ENCODE measurements around the gene MSMO1. TPM values are rescaled to one million over a fixed set of nuclear protein-coding genes. Genes with fewer than 3 reads are reported as not detected.
A peak's percentile ranks its signal among the peaks of the same experiment; 100 is the strongest.

MSMO1 gene
- total RNA-seq, 1 experiment from 2014 or later, result 80.4 TPM

DNA sequence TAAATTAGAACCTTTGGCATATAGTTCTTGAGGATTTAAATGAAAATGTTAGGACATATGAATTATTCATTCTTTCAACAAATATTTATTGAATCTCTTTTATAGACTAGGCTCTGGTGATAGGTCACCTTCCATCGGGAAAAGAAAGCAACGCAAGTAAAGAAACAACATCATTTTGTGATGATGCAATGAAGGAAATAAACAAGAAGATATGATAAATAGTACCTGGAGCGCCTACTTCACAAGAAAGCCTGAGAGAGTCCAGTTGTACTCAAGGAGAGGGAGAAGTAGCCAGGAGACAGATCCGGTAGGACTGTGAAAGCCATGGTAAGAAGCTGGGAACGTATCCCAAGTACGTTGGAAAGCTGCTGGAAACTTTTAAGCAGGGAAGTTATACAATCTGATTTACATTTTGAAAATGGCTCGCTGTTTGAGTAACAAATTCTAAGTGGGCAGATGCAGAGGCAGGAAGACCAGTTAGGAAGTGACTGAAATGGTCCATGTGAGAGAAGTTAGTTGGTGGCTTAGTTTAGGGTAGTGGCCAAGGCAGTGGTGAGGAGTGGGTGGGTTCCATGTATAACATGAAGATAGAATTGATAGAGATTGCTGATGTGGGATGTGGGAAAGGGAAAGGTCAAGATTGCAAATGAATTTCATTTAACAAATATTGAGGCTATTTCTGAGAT lies 33.7 kb downstream of the MSMO1 start:
- Mint-ChIP-seq H3K36me3 (ENCODE audit: insufficient read depth, unreplicated experiment) (no peaks in the 10 kb centered on the region), H3K9me3 (ENCODE audit: unreplicated experiment) (no peaks in the 10 kb centered on the region), H3K4me1 (ENCODE audit: insufficient read depth, unreplicated experiment) (peaks cover 29% of the 10 kb centered on the region), H3K27ac (ENCODE audit: low read depth, unreplicated experiment) (no peak overlapping the region), H3K27me3 (ENCODE audit: insufficient read depth, unreplicated experiment) (no peaks in the 10 kb centered on the region), H3K4me3 (ENCODE audit: unreplicated experiment) (no peak overlapping the region)
- CTCF ChIA-PET, result interaction anchor here (0.7 kb wide), 1 partner anchor 31 kb away, joined by 3 read pairs; no protein-coding TSS in a partner anchor
- POLR2A ChIA-PET, result interaction anchor here (3.0 kb wide), 1 partner anchor 34 kb away, joined by 13 read pairs; the partner anchor contains the start of gene MSMO1
- TF ChIP-seq, protein P1, sequence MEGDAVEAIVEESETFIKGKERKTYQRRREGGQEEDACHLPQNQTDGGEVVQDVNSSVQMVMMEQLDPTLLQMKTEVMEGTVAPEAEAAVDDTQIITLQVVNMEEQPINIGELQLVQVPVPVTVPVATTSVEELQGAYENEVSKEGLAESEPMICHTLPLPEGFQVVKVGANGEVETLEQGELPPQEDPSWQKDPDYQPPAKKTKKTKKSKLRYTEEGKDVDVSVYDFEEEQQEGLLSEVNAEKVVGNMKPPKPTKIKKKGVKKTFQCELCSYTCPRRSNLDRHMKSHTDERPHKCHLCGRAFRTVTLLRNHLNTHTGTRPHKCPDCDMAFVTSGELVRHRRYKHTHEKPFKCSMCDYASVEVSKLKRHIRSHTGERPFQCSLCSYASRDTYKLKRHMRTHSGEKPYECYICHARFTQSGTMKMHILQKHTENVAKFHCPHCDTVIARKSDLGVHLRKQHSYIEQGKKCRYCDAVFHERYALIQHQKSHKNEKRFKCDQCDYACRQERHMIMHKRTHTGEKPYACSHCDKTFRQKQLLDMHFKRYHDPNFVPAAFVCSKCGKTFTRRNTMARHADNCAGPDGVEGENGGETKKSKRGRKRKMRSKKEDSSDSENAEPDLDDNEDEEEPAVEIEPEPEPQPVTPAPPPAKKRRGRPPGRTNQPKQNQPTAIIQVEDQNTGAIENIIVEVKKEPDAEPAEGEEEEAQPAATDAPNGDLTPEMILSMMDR (IDR thresholded peaks at IDR 0.05; ENCODE audit: unreplicated experiment), result no peak
- BruUV-seq (replicated peaks), result no TSS peak
- no peak for DNase-seq (ENCODE audit: unreplicated experiment)
- intact Hi-C loops (cut with micrococcal nuclease), result no loop called here

DNA sequence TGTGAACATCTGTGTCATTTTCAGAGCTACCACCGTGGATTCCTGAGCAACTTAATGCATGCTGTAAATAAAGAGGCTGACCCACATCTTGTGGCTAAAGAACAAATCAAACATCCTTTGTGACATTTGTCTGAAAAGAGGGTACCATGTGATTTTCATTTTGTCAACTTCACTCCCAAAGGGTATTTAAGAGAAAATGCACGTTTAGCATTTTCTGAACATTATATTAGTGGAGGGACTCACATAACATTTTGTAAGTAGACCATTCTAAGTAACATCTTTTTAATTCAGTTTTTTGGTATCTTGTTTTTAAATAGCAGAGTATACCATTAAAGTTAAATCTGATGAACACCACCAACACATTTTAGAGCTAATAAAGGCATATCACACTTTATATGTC lies 34.3 kb downstream of the MSMO1 start:
- no peaks in the 10 kb centered on the region for H3K9me3 Mint-ChIP-seq (ENCODE audit: unreplicated experiment)
- no TSS peak for BruUV-seq (replicated peaks)
- ChIA-PET POLR2A (interaction anchor here (0.9 to 3.0 kb wide), 2 partner anchors 34 to 157 kb away, joined by 3 to 13 read pairs; partner anchors contain the start of gene MSMO1), CTCF (interaction anchor here (0.7 kb wide), 1 partner anchor 31 kb away, joined by 3 read pairs; no protein-coding TSS in a partner anchor)
- no peak overlapping the region for H3K27ac Mint-ChIP-seq (ENCODE audit: low read depth, unreplicated experiment)
- no peak overlapping the region for H3K4me3 Mint-ChIP-seq (ENCODE audit: unreplicated experiment)
- intact Hi-C loops (cut with micrococcal nuclease), result no loop called here
- H3K36me3 Mint-ChIP-seq (ENCODE audit: insufficient read depth, unreplicated experiment), result no peaks in the 10 kb centered on the region
- no peaks in the 10 kb centered on the region for H3K27me3 Mint-ChIP-seq (ENCODE audit: insufficient read depth, unreplicated experiment)
- no peak for DNase-seq (ENCODE audit: unreplicated experiment)
- H3K4me1 Mint-ChIP-seq (ENCODE audit: insufficient read depth, unreplicated experiment), result peaks cover 29% of the 10 kb centered on the region
- TF ChIP-seq, protein P1 (IDR thresholded peaks at IDR 0.05; ENCODE audit: unreplicated experiment), result no peak

DNA sequence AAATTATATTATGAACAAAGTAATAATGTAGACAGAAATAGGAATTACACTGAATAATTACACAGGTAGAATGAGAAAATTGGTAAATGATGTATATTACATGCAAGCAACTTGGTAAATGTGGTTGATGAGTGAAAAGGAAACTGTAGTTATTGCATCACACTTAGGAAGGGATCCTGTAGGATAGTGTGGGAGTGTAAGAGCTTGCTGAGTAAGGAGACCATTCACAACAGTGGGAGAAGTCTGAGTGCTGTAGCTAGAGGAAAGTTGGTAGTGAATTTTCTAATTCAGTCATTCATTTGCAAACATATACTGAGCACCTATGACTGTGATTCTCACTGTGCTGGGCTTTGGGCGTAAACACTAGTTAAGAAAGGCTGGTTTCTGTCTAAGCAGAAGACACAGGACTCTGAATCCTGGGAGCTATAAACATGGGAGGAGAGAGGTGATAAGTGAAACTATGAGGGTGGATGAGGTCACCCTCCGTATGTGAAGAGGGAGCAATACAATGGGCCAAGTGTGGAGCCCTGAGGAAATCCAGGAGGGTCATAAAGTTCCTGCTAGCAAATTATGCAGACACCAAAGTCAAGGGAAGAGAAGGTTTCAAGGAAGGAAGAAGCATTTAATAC lies 37.1 kb downstream of the MSMO1 start:
- no peaks in the 10 kb centered on the region for H3K9me3 Mint-ChIP-seq (ENCODE audit: unreplicated experiment)
- peak; percentile 77 for DNase-seq (ENCODE audit: unreplicated experiment)
- H3K36me3 Mint-ChIP-seq (ENCODE audit: insufficient read depth, unreplicated experiment), result no peaks in the 10 kb centered on the region
- ChIA-PET POLR2A (interaction anchor here (0.5 to 1.5 kb wide), 3 partner anchors 9 to 113 kb away, joined by 3 read pairs; no protein-coding TSS in a partner anchor), CTCF (interaction anchor here (2.7 kb wide), 1 partner anchor 9 kb away, joined by 14 read pairs; no protein-coding TSS in a partner anchor)
- H3K4me3 Mint-ChIP-seq (ENCODE audit: unreplicated experiment), result no peak overlapping the region
- H3K27ac Mint-ChIP-seq (ENCODE audit: low read depth, unreplicated experiment), result no peak overlapping the region
- H3K27me3 Mint-ChIP-seq (ENCODE audit: insufficient read depth, unreplicated experiment), result no peaks in the 10 kb centered on the region
- TF ChIP-seq, protein P1 (IDR thresholded peaks at IDR 0.05; ENCODE audit: unreplicated experiment), result no peak
- no TSS peak for BruUV-seq (replicated peaks)
- H3K4me1 Mint-ChIP-seq (ENCODE audit: insufficient read depth, unreplicated experiment), result peaks cover 33% of the 10 kb centered on the region
- intact Hi-C loops (cut with micrococcal nuclease), result no loop called here

DNA sequence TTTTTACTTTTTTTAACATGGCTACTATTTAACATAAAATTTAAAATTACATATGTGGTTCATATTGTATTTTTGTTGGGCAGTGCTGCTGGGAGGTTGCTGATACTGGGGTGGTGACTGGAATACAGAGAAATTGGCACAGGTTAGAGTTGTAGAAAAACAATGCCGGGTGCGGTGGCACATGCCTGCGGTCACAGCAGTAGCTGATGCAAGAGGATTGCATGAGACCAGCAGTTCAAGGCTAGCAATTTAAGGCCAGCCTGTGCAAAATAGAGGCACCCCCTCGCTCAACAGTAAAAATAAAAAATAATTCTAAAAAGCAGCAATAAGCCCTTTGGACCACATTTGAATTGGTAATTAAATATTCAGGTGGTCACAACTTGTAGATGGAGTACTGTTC lies 39.6 kb downstream of the MSMO1 start:
- BruUV-seq (replicated peaks), result no TSS peak
- TF ChIP-seq, protein P1 (IDR thresholded peaks at IDR 0.05; ENCODE audit: unreplicated experiment), result no peak
- intact Hi-C loops (cut with micrococcal nuclease), result no loop called here
- Mint-ChIP-seq H3K4me3 (ENCODE audit: unreplicated experiment) (no peak overlapping the region), H3K27me3 (ENCODE audit: insufficient read depth, unreplicated experiment) (no peaks in the 10 kb centered on the region), H3K9me3 (ENCODE audit: unreplicated experiment) (no peaks in the 10 kb centered on the region), H3K27ac (ENCODE audit: low read depth, unreplicated experiment) (no peak overlapping the region), H3K36me3 (ENCODE audit: insufficient read depth, unreplicated experiment) (no peaks in the 10 kb centered on the region), H3K4me1 (ENCODE audit: insufficient read depth, unreplicated experiment) (peaks cover 21% of the 10 kb centered on the region)
- CTCF ChIA-PET, result no interaction called here
- POLR2A ChIA-PET, result interaction anchor here (0.7 to 1.0 kb wide), 2 partner anchors 16 to 22 kb away, joined by 3 read pairs; no protein-coding TSS in a partner anchor
- peak; percentile 85 for DNase-seq (ENCODE audit: unreplicated experiment)

Measured in MCF 10A (cell line).